NCI-H1694 (cell line): ENCODE data around the gene KASH5.
"Not testable (repeated sequence)": the region's sequence is repeated elsewhere in the genome, so short reads cannot be mapped to it uniquely, and the experiment has no call there.

ENCODE experiments used
- DNase-seq: peaks from one replicate; lab custom pipeline; 2025; lab: John Stamatoyannopoulos, UW

The KASH5 gene

GRCh38 chr19:49436381-49437017, 48.5 kb downstream of the KASH5 start:
- no peak for DNase-seq

GRCh38 chr19:49437231-49437630, 49.2 kb downstream of the KASH5 start:
- peak; percentile 54 for DNase-seq

- no peak for DNase-seq
Measured at GRCh38 chr19:49438261-49438660, 50.2 kb downstream of the KASH5 start.

GRCh38 chr19:49439836-49440235, 51.8 kb downstream of the KASH5 start:
- DNase-seq, result no peak

- no peak for DNase-seq
Measured at GRCh38 chr19:49440439-49441209, 52.6 kb downstream of the KASH5 start.

GRCh38 chr19:49441210-49441959, 53.3 kb downstream of the KASH5 start, which contains the start of gene SLC17A7:
SLC17A7 (minus strand) TSS chr19:49441527; CDS start chr19:49441379, 148 bp downstream.
- peak; percentile 86 for DNase-seq

- DNase-seq, result no peak
Measured at GRCh38 chr19:49441960-49442350, 53.9 kb downstream of the KASH5 start.

- peak; percentile 63 for DNase-seq
Measured at GRCh38 chr19:49442354-49442753, 54.3 kb downstream of the KASH5 start.

GRCh38 chr19:49442771-49443365, 54.8 kb downstream of the KASH5 start:
- peak; percentile 94 for DNase-seq

- peak; percentile 97 for DNase-seq
Measured at GRCh38 chr19:49443366-49444099, 55.5 kb downstream of the KASH5 start.

- DNase-seq, result not testable (repeated sequence)
Measured at GRCh38 chr19:49444100-49444700, 56.2 kb downstream of the KASH5 start.

- no peak for DNase-seq
Measured at GRCh38 chr19:49445997-49446396, 57.9 kb downstream of the KASH5 start.

GRCh38 chr19:49447485-49448431, 59.7 kb downstream of the KASH5 start:
- DNase-seq, result no peak

GRCh38 chr19:49448432-49448786, 60.4 kb downstream of the KASH5 start:
- no peak for DNase-seq

GRCh38 chr19:49450405-49450804, 62.4 kb downstream of the KASH5 start:
- no peak for DNase-seq

GRCh38 chr19:49451430-49452181, 63.6 kb downstream of the KASH5 start, which contains the start of gene PIH1D1:
PIH1D1 (minus strand) TSS chr19:49451814; CDS start chr19:49451574, 240 bp downstream.
- peak; percentile 99 for DNase-seq

GRCh38 chr19:49453013-49453756, 65.1 kb downstream of the KASH5 start, which contains the start of gene ALDH16A1:
ALDH16A1 (plus strand) TSS chr19:49453225; CDS start chr19:49453332, 107 bp downstream.
- DNase-seq, result peak; percentile 97

GRCh38 chr19:49453757-49454240, 65.8 kb downstream of the KASH5 start:
- DNase-seq, result no peak
